Neuronal stem cell (in vitro differentiated cells): ENCODE data around the gene OR6B2.

ENCODE experiments used
- DNase-seq: peaks from one replicate; pipeline ENCODE4 v3.0.0-alpha.2; 2013; ENCODE audit warnings: low spot score
- H2AFZ ChIP-seq: one replicate; pipeline ENCODE4 v1.6.1; 2013; ENCODE audit warnings: mild to moderate bottlenecking, low read length, inconsistent platforms
- H2AK5ac ChIP-seq: 2 replicates; pipeline ENCODE4 v1.6.1; 2013; ENCODE audit warnings: low read depth, mild to moderate bottlenecking, inconsistent platforms, low read length, moderate library complexity, mixed read lengths
- H2BK120ac ChIP-seq: 2 replicates; pipeline ENCODE4 v1.6.1; 2013; ENCODE audit warnings: low read depth, mild to moderate bottlenecking, inconsistent platforms, low read length, moderate library complexity, mixed read lengths
- H2BK12ac ChIP-seq: one replicate; pipeline ENCODE4 v1.6.1; 2013; ENCODE audit warnings: low read length, inconsistent platforms
- H2BK15ac ChIP-seq: 2 replicates; pipeline ENCODE4 v1.6.1; 2013; ENCODE audit warnings: mild to moderate bottlenecking, low read length, inconsistent platforms, mixed read lengths
- H2BK5ac ChIP-seq: one replicate; pipeline ENCODE4 v1.6.1; 2013; ENCODE audit warnings: inconsistent platforms, mild to moderate bottlenecking, low read length, moderate library complexity
- H3K14ac ChIP-seq: one replicate; pipeline ENCODE4 v1.6.1; 2013; ENCODE audit warnings: low read length, inconsistent platforms
- H3K18ac ChIP-seq: 2 replicates; pipeline ENCODE4 v1.6.1; 2013; ENCODE audit warnings: low read length, inconsistent platforms
- H3K23ac ChIP-seq: 2 replicates; pipeline ENCODE4 v1.6.1; 2013; ENCODE audit warnings: low read depth, mild to moderate bottlenecking, mixed read lengths, low read length, inconsistent platforms; ENCODE audit not compliant: poor library complexity
- H3K27ac ChIP-seq: replicated peaks from 3 replicates; pipeline ENCODE4 v1.5.1; 2013; ENCODE audit warnings: low read length, inconsistent platforms
- H3K27me3 ChIP-seq, 3 experiments: 2 replicates each; pipeline ENCODE4 v1.6.1; 2013; ENCODE audit warnings: low read length in 3 of 3, mild to moderate bottlenecking in 2 of 3, inconsistent platforms in 1 of 3, low read depth in 1 of 3, mixed read lengths in 1 of 3, moderate library complexity in 1 of 3; ENCODE audit not compliant: control insufficient read depth in 3 of 3, insufficient read depth in 3 of 3
- H3K36me3 ChIP-seq, 2 donors: replicated peaks in 1 of 2; 2 replicates each; pipeline ENCODE4 v1.6.1; 2013; ENCODE audit warnings: low read length in 2 of 2; ENCODE audit not compliant: control insufficient read depth in 2 of 2, insufficient read depth in 2 of 2
- H3K4ac ChIP-seq: 2 replicates; pipeline ENCODE4 v1.6.1; 2013; ENCODE audit warnings: inconsistent platforms, mild to moderate bottlenecking, low read length, moderate library complexity
- H3K4me1 ChIP-seq, 2 donors: 1 replicate in 1 of 2; 2 replicates in 1 of 2; pipeline ENCODE4 v1.6.1; 2013; ENCODE audit warnings: low read length in 2 of 2, low read depth in 1 of 2; ENCODE audit not compliant: control insufficient read depth in 2 of 2, insufficient read depth in 1 of 2
- H3K4me2 ChIP-seq: one replicate; pipeline ENCODE4 v1.6.1; 2013; ENCODE audit warnings: mild to moderate bottlenecking, low read length, inconsistent platforms; ENCODE audit not compliant: insufficient read depth, poor library complexity, severe bottlenecking
- H3K4me3 ChIP-seq, 2 donors: 2 replicates each; pipeline ENCODE4 v1.5.1; 2013; ENCODE audit warnings: low read length in 2 of 2, mild to moderate bottlenecking in 2 of 2, inconsistent platforms in 1 of 2, moderate library complexity in 1 of 2
- H3K79me1 ChIP-seq: one replicate; pipeline ENCODE4 v1.6.1; 2013; ENCODE audit warnings: low read depth, mild to moderate bottlenecking, inconsistent platforms, low read length, moderate library complexity
- H3K9ac ChIP-seq: one replicate; pipeline ENCODE4 v1.6.1; 2013; ENCODE audit warnings: mild to moderate bottlenecking, low read depth, low read length, inconsistent platforms; ENCODE audit not compliant: poor library complexity
- H3K9me3 ChIP-seq, 2 donors: replicated peaks in 1 of 2; 2 replicates each; pipeline versions ENCODE3 to v1.6.1; 2013; ENCODE audit warnings: low read length in 2 of 2, mild to moderate bottlenecking in 2 of 2, inconsistent platforms in 1 of 2, low read depth in 1 of 2, mixed read lengths in 1 of 2, moderate library complexity in 1 of 2; ENCODE audit not compliant: control insufficient read depth in 2 of 2, insufficient read depth in 1 of 2
- H4K8ac ChIP-seq: one replicate; pipeline ENCODE4 v1.6.1; 2013; ENCODE audit warnings: low read depth, mild to moderate bottlenecking, inconsistent platforms, low read length, moderate library complexity
- H4K91ac ChIP-seq: one replicate; pipeline ENCODE4 v1.6.1; 2013; ENCODE audit warnings: low read length, low read depth, mild to moderate bottlenecking, inconsistent platforms; ENCODE audit not compliant: poor library complexity
- whole genome bisulfite sequencing, 2 donors: extraction: QIAGEN DNeasy Blood & Tissue Kit; methylation state at CpG; one replicate each; pipeline ENCODE4 v1.1.7; 2013; ENCODE audit warnings: missing lambda C conversion rate in 2 of 2, mixed read lengths in 1 of 2; ENCODE audit not compliant: insufficient read length in 2 of 2, insufficient replicate concordance in 1 of 2; ENCODE audit errors: extremely low coverage in 2 of 2; 5-methylcytosine and 5-hydroxymethylcytosine counted together

OR6B2 gene

GRCh38 chr2:240042740-240043139 lies 12.5 kb upstream of the OR6B2 start:
- H3K79me1 ChIP-seq = no peaks in the 10 kb centered on the region
- H2BK12ac ChIP-seq = no peak overlapping the region

GRCh38 chr2:240041363-240041762 lies 11.1 kb upstream of the OR6B2 start:
- Histone ChIP-seq H2BK120ac (no peak overlapping the region), H3K9ac (no peak overlapping the region), H2BK12ac (no peak overlapping the region), H4K8ac (no peak overlapping the region), H3K36me3 (no peaks in the 10 kb centered on the region), H2AFZ (no peak overlapping the region), H3K18ac (peak overlapping the region; percentile 52), H3K23ac (no peak overlapping the region), H3K79me1 (no peaks in the 10 kb centered on the region), H3K27ac (no peak overlapping the region), H2BK15ac (no peak overlapping the region), H3K27me3 (peaks cover 0 to 55% (median 0%) of the 10 kb centered on the region in 3 experiments), H2AK5ac (no peak overlapping the region), H3K4me2 (no peak overlapping the region), H2BK5ac (no peak overlapping the region), H3K14ac (peak overlapping the region; percentile 47), H4K91ac (no peak overlapping the region), H3K4me1 (no peaks in the 10 kb centered on the region), H3K4ac (no peak overlapping the region), H3K4me3 (no peak overlapping the region), H3K9me3 (no peaks in the 10 kb centered on the region)
- WGBS, 2 donors = no CpG with 5 or more reads among the region's 6 CpGs
- DNase-seq = no peak

More at GRCh38 chr2:240042740-240043139, 12.5 kb upstream of the OR6B2 start:
- Histone ChIP-seq H3K4me1 (no peaks in the 10 kb centered on the region), H2AK5ac (no peak overlapping the region), H4K8ac (no peak overlapping the region), H3K36me3 (no peaks in the 10 kb centered on the region), H3K23ac (peak overlapping the region; percentile 32), H3K4me2 (no peak overlapping the region), H3K4me3 (no peak overlapping the region), H2BK120ac (no peak overlapping the region), H2AFZ (no peak overlapping the region), H3K9ac (no peak overlapping the region), H4K91ac (no peak overlapping the region), H3K27ac (no peak overlapping the region), H3K27me3 (peaks cover 0 to 59% (median 0%) of the 10 kb centered on the region in 3 experiments), H3K18ac (no peak overlapping the region), H2BK15ac (no peak overlapping the region), H3K14ac (no peak overlapping the region), H3K9me3 (no peaks in the 10 kb centered on the region), H2BK5ac (no peak overlapping the region), H3K4ac (no peak overlapping the region)
- WGBS, 2 donors = no CpG with 5 or more reads among the region's 11 CpGs
- DNase-seq = no peak

- H3K4me2 ChIP-seq = no peak overlapping the region
- H3K4ac ChIP-seq = no peak overlapping the region
- H2BK12ac ChIP-seq = no peak overlapping the region
- H3K79me1 ChIP-seq = no peaks in the 10 kb centered on the region
- H3K27me3 ChIP-seq = peaks cover 0 to 52% (median 3%) of the 10 kb centered on the region in 3 experiments
- H3K36me3 ChIP-seq = no peaks in the 10 kb centered on the region
- H2BK15ac ChIP-seq = no peak overlapping the region
- H3K9me3 ChIP-seq = no peaks in the 10 kb centered on the region
- no peak overlapping the region for H3K18ac ChIP-seq
- no peak overlapping the region for H3K14ac ChIP-seq
- no peak overlapping the region for H3K27ac ChIP-seq
- no peak for DNase-seq
- no peak overlapping the region for H3K4me3 ChIP-seq
- no peak overlapping the region for H3K9ac ChIP-seq
- H3K4me1 ChIP-seq = no peaks in the 10 kb centered on the region
- no peak overlapping the region for H4K8ac ChIP-seq
- H2BK5ac ChIP-seq = no peak overlapping the region
- H4K91ac ChIP-seq = no peak overlapping the region
- no peak overlapping the region for H3K23ac ChIP-seq
- no peak overlapping the region for H2AFZ ChIP-seq
- H2AK5ac ChIP-seq = no peak overlapping the region
- H2BK120ac ChIP-seq = no peak overlapping the region
These were observed 7.1 kb upstream of the OR6B2 start for GRCh38 chr2:240037358-240037757.

DNA sequence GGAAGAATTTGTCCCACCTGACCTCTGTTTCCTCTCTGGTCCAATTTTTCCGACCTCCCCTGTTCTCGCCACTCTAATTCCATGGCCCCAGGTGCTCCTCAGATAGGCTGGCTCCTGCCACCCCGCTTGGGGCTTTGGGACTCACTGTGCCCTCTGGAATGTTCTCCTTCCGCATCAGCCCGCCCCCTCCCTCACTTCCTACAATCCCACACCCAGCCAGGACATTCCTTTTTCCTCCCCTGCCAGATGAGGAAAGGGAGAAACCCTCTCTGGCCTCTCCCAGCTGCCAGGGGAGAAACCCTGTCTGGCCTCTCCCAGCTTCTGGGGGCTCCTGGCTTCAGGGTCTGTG lies 3.1 kb upstream of the OR6B2 start:
- no peak overlapping the region for H3K9ac ChIP-seq
- peaks cover 0 to 41% (median 3%) of the 10 kb centered on the region in 3 experiments for H3K27me3 ChIP-seq
- H3K18ac ChIP-seq = peak overlapping the region; percentile 38
- H3K23ac ChIP-seq = peak overlapping the region; percentile 20
- H3K4me1 ChIP-seq = no peaks in the 10 kb centered on the region
- H3K4ac ChIP-seq = peak overlapping the region; percentile 53
- H4K91ac ChIP-seq = no peak overlapping the region
- no peaks in the 10 kb centered on the region for H3K79me1 ChIP-seq
- no peaks in the 10 kb centered on the region for H3K9me3 ChIP-seq
- no peak overlapping the region for H3K4me3 ChIP-seq
- H2BK15ac ChIP-seq = no peak overlapping the region
- H2AFZ ChIP-seq = no peak overlapping the region
- no CpG with 5 or more reads among the region's 5 CpGs for WGBS, 2 donors
- H3K4me2 ChIP-seq = no peak overlapping the region
- no peaks in the 10 kb centered on the region for H3K36me3 ChIP-seq
- H2BK120ac ChIP-seq = no peak overlapping the region
- peak overlapping the region; percentile 56 for H3K14ac ChIP-seq
- DNase-seq = no peak
- peak overlapping the region; percentile 75 for H2AK5ac ChIP-seq
- no peak overlapping the region for H4K8ac ChIP-seq
- H2BK12ac ChIP-seq = no peak overlapping the region
- no peak overlapping the region for H3K27ac ChIP-seq
- no peak overlapping the region for H2BK5ac ChIP-seq
